IMR-90 (cell line): Measurements from ENCODE around the gene KLHL7. TPM values are rescaled to one million over a fixed set of nuclear protein-coding genes. Genes with fewer than 3 reads are reported as not detected.

Experiments used
- ATAC-seq: fragments of 200-7000 bp; cut with Tn5 transposase; 2 replicates; pipeline ENCODE4 v1.9.1; 2020; ENCODE audit warnings: low read depth, mild to moderate bottlenecking, moderate library complexity
- BruUV-seq: library from RNA; stranded (reverse); fragments of 400-500 nt; replicated peaks from 2 replicates; lab custom pipeline; 2021; lab: Mats Ljungman, UMichigan
- CTCF ChIA-PET: fragments of 300-600 bp; formaldehyde crosslinking; extraction: SDS; loops from one replicate; lab custom pipeline; 2021; ENCODE audit warnings: antibody characterized with exemption; lab: Yijun Ruan, JAX
- POLR2A ChIA-PET: fragments of 300-600 bp; sonication (Branson Sonifier 250); formaldehyde crosslinking; loops from one replicate; lab custom pipeline; 2022; ENCODE audit warnings: antibody characterized with exemption; ENCODE audit not compliant: unreplicated experiment; lab: Charles Lee
- DNase-seq: peaks from one replicate; pipeline ENCODE4 v3.0.0; 2013
- H2AFZ ChIP-seq: replicated peaks from 2 replicates; pipeline ENCODE3; 2013; ENCODE audit warnings: low read length, mild to moderate bottlenecking; ENCODE audit not compliant: poor library complexity
- H2AK5ac ChIP-seq: 2 replicates; pipeline ENCODE4 v1.6.1; 2013; ENCODE audit warnings: low read depth, low read length, inconsistent platforms
- H2AK9ac ChIP-seq: replicated peaks from 2 replicates; pipeline ENCODE3; 2013; ENCODE audit warnings: mild to moderate bottlenecking, low read depth, low read length, moderate library complexity; ENCODE audit not compliant: poor library complexity
- H2BK120ac ChIP-seq: 2 replicates; pipeline ENCODE4 v1.6.1; 2013; ENCODE audit warnings: low read depth, low read length, inconsistent platforms
- H2BK15ac ChIP-seq: 3 replicates; pipeline ENCODE4 v1.6.1; 2013; ENCODE audit warnings: low read depth, low read length, inconsistent platforms
- H2BK20ac ChIP-seq: 2 replicates; pipeline ENCODE4 v1.6.1; 2013; ENCODE audit warnings: low read depth, mild to moderate bottlenecking, inconsistent platforms, low read length, moderate library complexity
- H2BK5ac ChIP-seq: 2 replicates; pipeline ENCODE4 v1.6.1; 2013; ENCODE audit warnings: mild to moderate bottlenecking, low read depth, low read length, inconsistent platforms; ENCODE audit not compliant: poor library complexity, severe bottlenecking
- H3K14ac ChIP-seq: replicated peaks from 2 replicates; pipeline ENCODE4 v1.6.1; 2013; ENCODE audit warnings: low read depth, low read length, inconsistent platforms
- H3K18ac ChIP-seq: 2 replicates; pipeline ENCODE4 v1.6.1; 2013; ENCODE audit warnings: low read depth, low read length, control low read depth
- H3K23ac ChIP-seq: 2 replicates; pipeline ENCODE4 v1.6.1; 2013; ENCODE audit warnings: low read depth, low read length, inconsistent platforms
- H3K27ac ChIP-seq: 2 replicates; pipeline ENCODE4 v1.5.1; 2013; ENCODE audit warnings: mild to moderate bottlenecking, control low read depth, low read length; ENCODE audit not compliant: insufficient read depth
- H3K27me3 ChIP-seq: 2 replicates; pipeline ENCODE4 v1.6.1; 2013; ENCODE audit warnings: low read length; ENCODE audit not compliant: control insufficient read depth, insufficient read depth
- H3K36me3 ChIP-seq: 2 replicates; pipeline ENCODE4 v1.6.1; 2013; ENCODE audit warnings: low read length, mixed read lengths; ENCODE audit not compliant: control insufficient read depth, insufficient read depth
- H3K4ac ChIP-seq: 2 replicates; pipeline ENCODE4 v1.6.1; 2013; ENCODE audit warnings: low read depth, low read length, inconsistent platforms
- H3K4me1 ChIP-seq: 2 replicates; pipeline ENCODE4 v1.6.1; 2013; ENCODE audit warnings: low read length, mixed read lengths; ENCODE audit not compliant: control insufficient read depth, insufficient read depth
- H3K4me2 ChIP-seq: 2 replicates; pipeline ENCODE4 v1.6.1; 2013; ENCODE audit warnings: low read depth, mild to moderate bottlenecking, control low read depth, low read length, moderate library complexity
- H3K4me3 ChIP-seq: 2 replicates; pipeline ENCODE4 v1.5.1; 2013; ENCODE audit warnings: low read depth, mild to moderate bottlenecking, control low read depth, low read length, moderate library complexity; ENCODE audit not compliant: insufficient read depth
- H3K56ac ChIP-seq: 2 replicates; pipeline ENCODE4 v1.6.1; 2013; ENCODE audit warnings: low read length, inconsistent platforms; ENCODE audit not compliant: insufficient read depth; ENCODE audit errors: extremely low read depth
- H3K79me1 ChIP-seq, 2 experiments: 2 replicates each; pipeline ENCODE4 v1.6.1; 2013; ENCODE audit warnings: low read length in 2 of 2, inconsistent platforms in 1 of 2, low read depth in 1 of 2
- H3K9ac ChIP-seq: 2 replicates; pipeline ENCODE4 v1.6.1; 2013; ENCODE audit warnings: low read depth, low read length, control low read depth
- H3K9me1 ChIP-seq: 2 replicates; pipeline ENCODE4 v1.6.1; 2013; ENCODE audit warnings: low read length, inconsistent platforms; ENCODE audit not compliant: insufficient read depth
- H3K9me3 ChIP-seq: 2 replicates; pipeline ENCODE4 v1.6.1; 2013; ENCODE audit warnings: low read length; ENCODE audit not compliant: control insufficient read depth, insufficient read depth
- H4K20me1 ChIP-seq: 2 replicates; pipeline ENCODE4 v1.6.1; 2013; ENCODE audit warnings: low read length, inconsistent platforms; ENCODE audit not compliant: insufficient read depth
- H4K5ac ChIP-seq: 2 replicates; pipeline ENCODE4 v1.6.1; 2013; ENCODE audit warnings: mild to moderate bottlenecking, low read depth, low read length, control low read depth
- H4K8ac ChIP-seq, 2 experiments: 2 replicates each; pipeline ENCODE4 v1.6.1; 2013; ENCODE audit warnings: low read depth in 2 of 2, low read length in 2 of 2, control low read depth in 1 of 2, inconsistent platforms in 1 of 2
- H4K91ac ChIP-seq: 2 replicates; pipeline ENCODE4 v1.6.1; 2013; ENCODE audit warnings: low read depth, low read length, inconsistent platforms; ENCODE audit not compliant: insufficient read depth
- BHLHE40 ChIP-seq: fragments of 150-350 bp; IDR thresholded peaks from 2 replicates; pipeline ENCODE4 v1.6.1; 2016; ENCODE audit warnings: mild to moderate bottlenecking, low read depth, low read length
- CEBPB ChIP-seq: IDR thresholded peaks from 2 replicates; pipeline ENCODE4 v1.6.1; 2012; ENCODE audit warnings: low read depth, low read length, improper control_type of control experiment
- CHD1 ChIP-seq: IDR thresholded peaks from 2 replicates; pipeline ENCODE4 v1.6.1; 2012; ENCODE audit warnings: low read depth, low read length, improper control_type of control experiment
- FOS ChIP-seq: fragments of 150-350 bp; IDR thresholded peaks from 2 replicates; pipeline ENCODE4 v1.6.1; 2016; ENCODE audit warnings: low read depth, low read length
- MAFK ChIP-seq: IDR thresholded peaks from 2 replicates; pipeline ENCODE4 v1.6.1; 2012; ENCODE audit warnings: low read depth, low read length, improper control_type of control experiment
- MAZ ChIP-seq: IDR thresholded peaks from 2 replicates; pipeline ENCODE4 v1.6.1; 2012; ENCODE audit warnings: low read depth, mild to moderate bottlenecking, low read length, improper control_type of control experiment, moderate library complexity, borderline replicate concordance
- MXI1 ChIP-seq: IDR thresholded peaks from 2 replicates; pipeline ENCODE4 v1.6.1; 2012; ENCODE audit warnings: low read depth, mild to moderate bottlenecking, low read length, moderate library complexity, borderline replicate concordance
- NFE2L2 ChIP-seq: fragments of 150-350 bp; IDR thresholded peaks from 2 replicates; pipeline ENCODE4 v1.6.1; 2016; ENCODE audit warnings: low read depth, mild to moderate bottlenecking, low read length
- POLR2A ChIP-seq: IDR thresholded peaks from 2 replicates; pipeline ENCODE4 v1.6.1; 2012; ENCODE audit warnings: mild to moderate bottlenecking, low read depth, low read length
- RAD21 ChIP-seq: IDR thresholded peaks from 2 replicates; pipeline ENCODE4 v1.6.1; 2012; ENCODE audit warnings: low read length, improper control_type of control experiment
- RCOR1 ChIP-seq: IDR thresholded peaks from 2 replicates; pipeline ENCODE4 v1.6.1; 2012; ENCODE audit warnings: mild to moderate bottlenecking, low read length, improper control_type of control experiment; ENCODE audit not compliant: insufficient replicate concordance
- RFX5 ChIP-seq: IDR thresholded peaks from 2 replicates; pipeline ENCODE4 v1.8.0; 2012; ENCODE audit warnings: low read depth, mild to moderate bottlenecking, low read length, moderate library complexity
- SMC3 ChIP-seq: fragments of 150-350 bp; IDR thresholded peaks from 2 replicates; pipeline ENCODE4 v1.6.1; 2016; ENCODE audit warnings: low read depth, mild to moderate bottlenecking, antibody characterized with exemption, low read length, moderate library complexity
- WGBS, 2 experiments: methylation state at CpG; one replicate each; pipeline versions ENCODE4 v1.1.5 to v1.1.7; 2013; ENCODE audit warnings: missing lambda C conversion rate in 2 of 2; ENCODE audit not compliant: insufficient read length in 1 of 2; ENCODE audit errors: extremely low coverage in 2 of 2; 5-methylcytosine and 5-hydroxymethylcytosine counted together
- dilution Hi-C: fragments of 300-500 bp; cut with HindIII; formaldehyde crosslinking; loops from one replicate; pipeline ENCODE4 v1.14.3; 2018; ENCODE audit warnings: low sequenced_read_pairs; ENCODE audit not compliant: unreplicated experiment
- in situ Hi-C: fragments of 300-500 bp; cut with MboI; formaldehyde crosslinking; loops from 3 replicates; pipeline ENCODE4 v1.14.3; 2019; ENCODE audit warnings: low sequenced_read_pairs, inconsistent platforms, mixed read lengths
- intact Hi-C: fragments of 100-400 bp; cut with micrococcal nuclease; formaldehyde crosslinking; loops from 2 replicates; pipeline ENCODE4 v1.10.0; 2022
- polyA plus RNA-seq, 3 experiments: library from polyadenylated mRNA; depleted of rRNA; stranded (reverse); fragments of >200 nt; gene quantifications; 2 replicates each; pipeline ENCODE4 v1.2.3, GENCODE V29; 2012; ENCODE audit warnings: low replicate concordance in 1 of 3
- total RNA-seq: library from RNA; depleted of rRNA; stranded (reverse); fragments of >200 nt; gene quantifications from 2 replicates; pipeline ENCODE4 v1.2.3, GENCODE V29; 2012
- TF ChIP-seq, protein P1 (sequence below): fragments of 150-350 bp; IDR thresholded peaks from 2 replicates; pipeline ENCODE4 v1.6.1; 2017; ENCODE audit warnings: mild to moderate bottlenecking, antibody characterized with exemption, low read length, low read depth
- TF ChIP-seq, protein P2 (sequence below): fragments of 150-350 bp; IDR thresholded peaks from 2 replicates; pipeline ENCODE4 v1.6.1; 2016; ENCODE audit warnings: low read depth, mild to moderate bottlenecking, low read length, moderate library complexity, borderline replicate concordance
- TF ChIP-seq, protein P3 (sequence below): conservative IDR thresholded peaks from 2 replicates; pipeline ENCODE4 v1.5.1; 2012; ENCODE audit warnings: mild to moderate bottlenecking, low read depth, low read length, improper control_type of control experiment

Gene KLHL7
- total and polyA plus RNA-seq, 2 of the 4 experiments (the other 2 are of a cell fraction) = 24.6 to 29.2 TPM

DNA sequence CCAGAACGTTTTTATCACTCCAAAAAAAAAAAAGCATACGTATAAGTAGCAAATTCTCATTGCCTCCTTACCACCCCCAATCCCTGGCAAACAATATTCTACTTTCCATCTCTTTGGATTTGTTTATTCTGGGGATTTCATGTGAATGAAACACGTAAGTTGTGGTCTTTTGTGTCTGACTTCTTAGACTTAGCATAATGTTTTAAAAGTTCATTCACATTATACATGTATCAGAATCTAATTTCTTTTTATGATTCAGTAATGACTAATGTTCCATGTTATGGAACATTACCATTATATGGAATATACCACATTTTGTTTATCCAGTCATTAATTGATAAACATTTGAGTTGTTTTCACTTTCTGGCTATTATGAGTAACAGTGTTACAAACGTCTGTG, 12.5 kb upstream of the KLHL7 start:
- Histone ChIP-seq H3K36me3 (no peaks in the 10 kb centered on the region), H3K14ac (no peak overlapping the region), H3K4me3 (no peak overlapping the region), H4K91ac (no peak overlapping the region), H3K27me3 (no peaks in the 10 kb centered on the region), H3K9me3 (no peaks in the 10 kb centered on the region), H2BK15ac (no peak overlapping the region), H4K20me1 (no peaks in the 10 kb centered on the region; the same call in 1 of the 2 replicates), H4K8ac (no peak overlapping the region), H3K4me1 (no peaks in the 10 kb centered on the region), H4K5ac (no peak overlapping the region), H2AK5ac (no peak overlapping the region), H3K79me1 (no peaks in the 10 kb centered on the region), H3K4ac (no peak overlapping the region), H3K9ac (no peak overlapping the region), H3K27ac (no peak overlapping the region), H3K9me1 (no peaks in the 10 kb centered on the region), H3K23ac (no peak overlapping the region), H2AFZ (no peak overlapping the region), H2BK5ac (no peak overlapping the region), H2BK120ac (no peak overlapping the region), H3K4me2 (no peak overlapping the region), H3K56ac (no peak overlapping the region), H2BK20ac (no peak overlapping the region), H3K18ac (no peak overlapping the region), H2AK9ac (no peak overlapping the region)
- dilution Hi-C loops = no loop called here
- BruUV-seq = no TSS peak
- TF ChIP-seq BHLHE40 (no peak), NFE2L2 (no peak), CEBPB (no peak), MAZ (no peak), MXI1 (no peak), POLR2A (no peak), RAD21 (no peak), RFX5 (no peak), FOS (no peak), RCOR1 (no peak), SMC3 (no peak), MAFK (no peak), CHD1 (no peak)
- TF ChIP-seq, protein P1, sequence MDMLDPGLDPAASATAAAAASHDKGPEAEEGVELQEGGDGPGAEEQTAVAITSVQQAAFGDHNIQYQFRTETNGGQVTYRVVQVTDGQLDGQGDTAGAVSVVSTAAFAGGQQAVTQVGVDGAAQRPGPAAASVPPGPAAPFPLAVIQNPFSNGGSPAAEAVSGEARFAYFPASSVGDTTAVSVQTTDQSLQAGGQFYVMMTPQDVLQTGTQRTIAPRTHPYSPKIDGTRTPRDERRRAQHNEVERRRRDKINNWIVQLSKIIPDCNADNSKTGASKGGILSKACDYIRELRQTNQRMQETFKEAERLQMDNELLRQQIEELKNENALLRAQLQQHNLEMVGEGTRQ = no peak
- TF ChIP-seq, protein P2, sequence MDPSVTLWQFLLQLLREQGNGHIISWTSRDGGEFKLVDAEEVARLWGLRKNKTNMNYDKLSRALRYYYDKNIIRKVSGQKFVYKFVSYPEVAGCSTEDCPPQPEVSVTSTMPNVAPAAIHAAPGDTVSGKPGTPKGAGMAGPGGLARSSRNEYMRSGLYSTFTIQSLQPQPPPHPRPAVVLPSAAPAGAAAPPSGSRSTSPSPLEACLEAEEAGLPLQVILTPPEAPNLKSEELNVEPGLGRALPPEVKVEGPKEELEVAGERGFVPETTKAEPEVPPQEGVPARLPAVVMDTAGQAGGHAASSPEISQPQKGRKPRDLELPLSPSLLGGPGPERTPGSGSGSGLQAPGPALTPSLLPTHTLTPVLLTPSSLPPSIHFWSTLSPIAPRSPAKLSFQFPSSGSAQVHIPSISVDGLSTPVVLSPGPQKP = no peak
- TF ChIP-seq, protein P3, sequence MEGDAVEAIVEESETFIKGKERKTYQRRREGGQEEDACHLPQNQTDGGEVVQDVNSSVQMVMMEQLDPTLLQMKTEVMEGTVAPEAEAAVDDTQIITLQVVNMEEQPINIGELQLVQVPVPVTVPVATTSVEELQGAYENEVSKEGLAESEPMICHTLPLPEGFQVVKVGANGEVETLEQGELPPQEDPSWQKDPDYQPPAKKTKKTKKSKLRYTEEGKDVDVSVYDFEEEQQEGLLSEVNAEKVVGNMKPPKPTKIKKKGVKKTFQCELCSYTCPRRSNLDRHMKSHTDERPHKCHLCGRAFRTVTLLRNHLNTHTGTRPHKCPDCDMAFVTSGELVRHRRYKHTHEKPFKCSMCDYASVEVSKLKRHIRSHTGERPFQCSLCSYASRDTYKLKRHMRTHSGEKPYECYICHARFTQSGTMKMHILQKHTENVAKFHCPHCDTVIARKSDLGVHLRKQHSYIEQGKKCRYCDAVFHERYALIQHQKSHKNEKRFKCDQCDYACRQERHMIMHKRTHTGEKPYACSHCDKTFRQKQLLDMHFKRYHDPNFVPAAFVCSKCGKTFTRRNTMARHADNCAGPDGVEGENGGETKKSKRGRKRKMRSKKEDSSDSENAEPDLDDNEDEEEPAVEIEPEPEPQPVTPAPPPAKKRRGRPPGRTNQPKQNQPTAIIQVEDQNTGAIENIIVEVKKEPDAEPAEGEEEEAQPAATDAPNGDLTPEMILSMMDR = no peak
- DNase-seq = peak; percentile 56
- ATAC-seq = no peak; the same call in 1 of the 2 replicates
- POLR2A ChIA-PET = no interaction called here
- no CpG with 5 or more reads among the region's 4 CpGs for WGBS, 2 experiments
- intact Hi-C loops = no loop called here
- in situ Hi-C loops = no loop called here
- CTCF ChIA-PET = no interaction called here
